Measurements from ENCODE around the gene SLC22A12. TPM values are rescaled to one million over a fixed set of nuclear protein-coding genes. Genes with fewer than 3 reads are reported as not detected.

Gene SLC22A12
- total and polyA plus RNA-seq, 2 of the 8 experiments (the other 6 are each of a cell fraction or from before 2014, with no cell fraction given) = not detected

DNA sequence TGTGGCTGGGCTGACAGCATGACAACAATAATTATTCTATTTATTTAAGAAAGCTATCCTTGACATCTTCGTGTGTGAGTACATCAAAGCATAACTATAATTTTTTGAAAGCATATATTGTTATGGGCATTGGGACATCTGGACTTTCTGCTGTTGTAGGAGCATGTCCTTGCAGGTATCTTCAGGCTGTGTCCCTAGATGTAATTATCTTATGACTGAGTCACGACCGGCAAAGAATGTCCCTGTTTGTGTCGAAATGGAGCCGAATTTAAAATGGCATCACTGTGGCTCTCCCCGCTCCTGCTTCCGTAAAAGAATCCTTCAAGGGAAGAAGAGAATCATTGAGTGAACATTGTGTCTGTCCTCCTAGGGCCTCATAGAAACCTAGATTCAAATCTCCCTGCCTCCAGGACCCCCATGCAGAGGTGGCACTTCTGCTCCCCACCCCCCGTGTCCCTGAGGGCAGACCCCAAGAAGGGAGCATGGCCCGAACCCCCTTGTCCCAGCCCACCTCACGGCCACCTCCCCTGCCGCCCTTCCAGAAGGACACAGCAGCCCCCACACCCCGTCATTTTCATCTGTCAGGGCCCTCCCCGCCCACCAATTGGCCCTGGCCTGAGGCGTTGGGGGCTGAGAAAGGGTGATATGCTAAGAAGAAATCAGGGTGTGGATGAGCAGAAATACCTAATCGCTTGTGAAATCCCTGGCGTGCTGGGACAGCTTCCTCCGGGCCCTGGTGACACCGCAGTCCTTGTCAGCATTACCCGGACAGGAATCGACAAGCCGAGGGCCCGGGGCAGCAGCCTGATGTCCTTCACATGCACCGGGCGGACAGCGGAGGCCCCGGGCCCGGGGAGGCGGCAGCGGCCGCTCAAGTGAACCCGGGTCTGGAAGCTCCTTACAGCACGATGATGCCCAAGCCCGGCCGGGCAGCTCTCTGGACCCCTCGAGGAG is 48.6 kb upstream of the SLC22A12 start (continued):
- TF ChIP-seq TCF12 (IDR thresholded peaks at IDR 0.05; ENCODE audit: low read depth, low read length) (no peak), EZH2 (IDR thresholded peaks at IDR 0.05; ENCODE audit: low read depth, low read length, severe bottlenecking) (no peak)

All from H1 (cell line).